K562 (cell line): ENCODE measurements around the gene TRIP10. TPM values are rescaled to one million over a fixed set of nuclear protein-coding genes. Genes with fewer than 3 reads are reported as not detected.

Experiments
- ATAC-seq: fragments of 200-7000 bp; cut with Tn5 transposase; 3 replicates; pipeline ENCODE4 v1.9.1; 2020; ENCODE audit warnings: moderate library complexity
- BruUV-seq: library from RNA; stranded (reverse); fragments of 400-500 nt; replicated peaks from 2 replicates; lab custom pipeline; 2021; lab: Mats Ljungman, UMichigan
- CTCF ChIA-PET: fragments of 300-600 bp; formaldehyde crosslinking; extraction: SDS; loops from one replicate; lab custom pipeline; 2021; ENCODE audit warnings: low intra/inter-chr PET ratio; lab: Yijun Ruan, JAX
- POLR2A ChIA-PET: fragments of 300-600, 350-650 bp; sonication (Branson Sonifier 250); formaldehyde crosslinking; extraction: SDS; loops from one replicate; lab custom pipeline; 2021; ENCODE audit warnings: antibody characterized with exemption, inconsistent platforms; lab: Yijun Ruan, JAX
- DNase-seq, 4 experiments: peaks; one replicate each; pipeline versions ENCODE4 v3.0.0 to v3.0.0-alpha.2; 2011 to 2018; ENCODE audit warnings: low spot score in 3 of 4, mixed read lengths in 3 of 4; ENCODE audit errors: extremely low read depth in 1 of 4
- FAIRE-seq: peaks from 2 replicates; lab custom pipeline; 2011; peaks lifted over from hg19 to GRCh38; lab: Jason Lieb, UNC
- H2AFZ ChIP-seq: 2 replicates; pipeline ENCODE4 v1.6.0; 2011; ENCODE audit warnings: low read depth, low read length, control low read depth, inconsistent platforms
- H3K27ac ChIP-seq: fragments of 200-600 bp; 3 replicates; pipeline ENCODE4 v1.8.0; 2011; ENCODE audit warnings: low read depth, mild to moderate bottlenecking, control low read depth, inconsistent platforms, low read length, moderate library complexity, mixed read lengths; ENCODE audit errors: extremely low read depth
- H3K27me3 ChIP-seq, 2 experiments: fragments of 300-600 bp in 1 of 2; 2 replicates in 1 of 2; 3 replicates in 1 of 2; pipeline versions ENCODE4 v1.6.0 to v1.8.0; 2011; ENCODE audit warnings: inconsistent platforms in 2 of 2, low read length in 2 of 2, mild to moderate bottlenecking in 1 of 2, mixed read lengths in 1 of 2, moderate library complexity in 1 of 2; ENCODE audit not compliant: control insufficient read depth in 2 of 2, insufficient read depth in 2 of 2
- H3K36me3 ChIP-seq: fragments of 300-600 bp; 3 replicates; pipeline ENCODE4 v1.8.0; 2011; ENCODE audit warnings: mild to moderate bottlenecking, low read length, inconsistent platforms; ENCODE audit not compliant: control insufficient read depth, insufficient read depth
- H3K4me1 ChIP-seq, 2 experiments: fragments of 200-600 bp in 1 of 2; replicated peaks in 1 of 2; 2 replicates in 1 of 2; 3 replicates in 1 of 2; pipeline versions ENCODE4 v1.5.1 to v1.8.0; 2011; ENCODE audit warnings: inconsistent platforms in 2 of 2, low read length in 2 of 2, mild to moderate bottlenecking in 1 of 2, mixed read lengths in 1 of 2, moderate library complexity in 1 of 2; ENCODE audit not compliant: control insufficient read depth in 2 of 2, insufficient read depth in 2 of 2
- H3K4me2 ChIP-seq: 2 replicates; pipeline ENCODE4 v1.6.1; 2011; ENCODE audit warnings: low read length, control low read depth, inconsistent platforms, mixed read lengths; ENCODE audit not compliant: insufficient read depth
- H3K4me3 ChIP-seq: fragments of 200-600 bp; sonication (generic), shearing (Covaris generic); 2 replicates; pipeline ENCODE4 v1.5.1; 2016; ENCODE audit warnings: control low read depth, inconsistent platforms
- H3K79me2 ChIP-seq: fragments of 200-600 bp; 3 replicates; pipeline ENCODE4 v1.8.0; 2011; ENCODE audit warnings: low read length, inconsistent platforms; ENCODE audit not compliant: control insufficient read depth, insufficient read depth
- H3K9ac ChIP-seq, 2 experiments: 2 replicates each; pipeline versions ENCODE4 v1.6.0 to v1.6.1; 2011; ENCODE audit warnings: low read depth in 2 of 2, low read length in 2 of 2, control low read depth in 1 of 2, inconsistent platforms in 1 of 2, mild to moderate bottlenecking in 1 of 2, mixed read lengths in 1 of 2; ENCODE audit not compliant: insufficient read depth in 1 of 2
- H3K9me1 ChIP-seq: one replicate; pipeline ENCODE4 v1.6.0; 2011; ENCODE audit warnings: inconsistent platforms, mild to moderate bottlenecking, low read length, moderate library complexity; ENCODE audit not compliant: control insufficient read depth, insufficient read depth
- H3K9me3 ChIP-seq: replicated peaks from 2 replicates; pipeline ENCODE4 v1.5.1; 2011; ENCODE audit warnings: low read depth, low read length, inconsistent platforms; ENCODE audit not compliant: control insufficient read depth, insufficient read depth
- H4K20me1 ChIP-seq: replicated peaks from 2 replicates; pipeline ENCODE4 v1.6.1; 2011; ENCODE audit warnings: low read length, inconsistent platforms, mixed read lengths; ENCODE audit not compliant: control insufficient read depth, insufficient read depth
- CBX2 ChIP-seq: fragments of 200-600 bp; sonication (generic); IDR thresholded peaks from one replicate; pipeline ENCODE4 v1.6.1; 2012; ENCODE audit warnings: mild to moderate bottlenecking, low read length, inconsistent platforms; ENCODE audit not compliant: insufficient read depth, poor library complexity, severe bottlenecking
- EHMT2 ChIP-seq: fragments of 450-650 bp; IDR thresholded peaks from 2 replicates; pipeline ENCODE4 v1.6.1; 2018; ENCODE audit warnings: antibody characterized with exemption
- GATAD2A ChIP-seq: fragments of 450-650 bp; IDR thresholded peaks from 2 replicates; pipeline ENCODE4 v1.6.1; 2017
- HINFP ChIP-seq: fragments of 450-650 bp; conservative IDR thresholded peaks from 2 replicates; pipeline ENCODE4 v1.6.1; 2016; ENCODE audit warnings: missing genetic modification characterization, low read depth, mild to moderate bottlenecking, control low read depth, missing compliant biosample characterization
- IRF1 ChIP-seq: sonication (generic); formaldehyde crosslinking; IDR thresholded peaks from 2 replicates; pipeline ENCODE4 v1.8.0; 2022; ENCODE audit warnings: missing genetic modification reagents, mild to moderate bottlenecking, borderline replicate concordance
- LEF1 ChIP-seq: fragments of 450-650 bp; IDR thresholded peaks from 2 replicates; pipeline ENCODE4 v1.6.1; 2016; ENCODE audit warnings: mild to moderate bottlenecking
- NUFIP1 ChIP-seq: fragments of 450-650 bp; IDR thresholded peaks from 2 replicates; pipeline ENCODE4 v1.6.1; 2018; ENCODE audit not compliant: partially characterized antibody
- XRCC3 ChIP-seq: fragments of 450-650 bp; IDR thresholded peaks from 2 replicates; pipeline ENCODE4 v1.6.1; 2017; ENCODE audit warnings: mild to moderate bottlenecking, moderate library complexity
- ZBTB49 ChIP-seq: sonication (generic); formaldehyde crosslinking; IDR thresholded peaks from 2 replicates; pipeline ENCODE4 v1.8.0; 2022; ENCODE audit warnings: missing genetic modification reagents, mild to moderate bottlenecking, borderline replicate concordance
- ZNF263 ChIP-seq: sonication (generic); formaldehyde crosslinking; IDR thresholded peaks from 2 replicates; pipeline ENCODE4 v1.8.0; 2022; ENCODE audit warnings: mild to moderate bottlenecking, missing genetic modification reagents, borderline replicate concordance
- ZNF274 ChIP-seq: IDR thresholded peaks from 2 replicates; pipeline ENCODE4 v1.6.1; 2011; ENCODE audit warnings: low read depth, mild to moderate bottlenecking, low read length, moderate library complexity, borderline replicate concordance
- ZNF609 ChIP-seq: sonication (generic); formaldehyde crosslinking; IDR thresholded peaks from 2 replicates; pipeline ENCODE4 v1.8.1; 2023; ENCODE audit warnings: missing genetic modification reagents, mild to moderate bottlenecking, borderline replicate concordance
- whole genome bisulfite sequencing: fragments of 100-300 bp; shearing (Covaris generic); methylation state at CpG from one replicate; pipeline ENCODE4 v1.1.6; 2016; ENCODE audit warnings: low coverage, mixed read lengths; ENCODE audit not compliant: insufficient coverage; ENCODE audit errors: missing lambda C conversion rate; 5-methylcytosine and 5-hydroxymethylcytosine counted together
- in situ Hi-C: fragments of 300-500 bp; cut with MboI; formaldehyde crosslinking; loops from 4 replicates; pipeline ENCODE4 v1.15.0; 2018; ENCODE audit warnings: inconsistent platforms, mixed read lengths
- intact Hi-C: fragments of 100-400 bp; cut with micrococcal nuclease; formaldehyde crosslinking; loops from 2 replicates; pipeline ENCODE4 v1.14.2; 2022
- polyA plus RNA-seq, 8 experiments: library from polyadenylated mRNA; depleted of rRNA in 4 of 8; stranded (reverse) in 5 of 8; unstranded in 3 of 8; fragments of >200 nt; fragmentation: Nextera tagmentation in 2 of 8; fragmentation: Illumina TruSeq in 1 of 8; extraction: Ambion mirVana in 2 of 8; extraction: Trizol in 1 of 8; gene quantifications; 2 replicates each; pipeline versions ENCODE4 v1.2.1 to v1.2.3, GENCODE V29; 2011 to 2014; ENCODE audit warnings: inconsistent platforms in 1 of 8, missing spikeins in 1 of 8
- total RNA-seq, 7 experiments: library from RNA; depleted of rRNA in 6 of 7; stranded (reverse); fragments of >200 nt in 6 of 7; fragmentation: Illumina TruSeq in 2 of 7; extraction: Trizol in 2 of 7; gene quantifications; 2 replicates each; pipeline versions ENCODE4 v1.2.1 to v1.2.3, GENCODE V29; 2011 to 2021; ENCODE audit warnings: low replicate concordance in 1 of 7

TRIP10 gene
- total and polyA plus RNA-seq, 9 of the 15 experiments (the other 6 are each of a cell fraction or from before 2014, with no cell fraction given) = 1.2 to 66.8 (median 36.1) TPM

- in situ Hi-C loops (no loop called here), intact Hi-C loops (no loop called here)
- BruUV-seq = no TSS peak
- Histone ChIP-seq H3K4me1 (peaks cover 36% of the 10 kb centered on the region in 2 experiments), H3K27me3 (peaks cover 0 to 3% of the 10 kb centered on the region in 2 experiments; a peak in 2 of 5 replicates), H3K9me3 (no peaks in the 10 kb centered on the region), H3K27ac (no peak overlapping the region; the same call in 1 of the 3 replicates), H3K9ac (no peak overlapping the region), H3K4me2 (peak overlapping the region; percentile 77), H3K9me1 (no peaks in the 10 kb centered on the region), H2AFZ (peak overlapping the region; percentile 96), H3K36me3 (no peaks in the 10 kb centered on the region), H3K79me2 (no peaks in the 10 kb centered on the region), H3K4me3 (0 out of 2 replicates have a peak overlapping the region, but pooled peaks have one; percentile 37), H4K20me1 (no peaks in the 10 kb centered on the region)
- ATAC-seq (no peak), FAIRE-seq (peak; percentile 94), DNase-seq (no peak)
- 21% methylated on average over 4 of the region's 4 CpGs for WGBS
- ChIA-PET POLR2A (interaction anchor here (0.6 kb wide), 1 partner anchor 523 kb away, joined by 4 read pairs; no protein-coding TSS in a partner anchor), CTCF (interaction anchor here (1.0 to 1.8 kb wide), 2 partner anchors 85 to 145 kb away, joined by 3 to 6 read pairs; no protein-coding TSS in a partner anchor)
- peak; percentile 89 for TF ChIP-seq EHMT2
- TF ChIP-seq ZNF263 (CRISPR knock-in tag) = peak; percentile 48; the same call in 1 of the 2 replicates
- TF ChIP-seq XRCC3 = no peak
- peak; percentile 90 for TF ChIP-seq NUFIP1
- TF ChIP-seq GATAD2A = peak; percentile 46; the same call in 1 of the 2 replicates
- TF ChIP-seq ZNF609 (CRISPR knock-in tag) = peak; percentile 100
- no peak for TF ChIP-seq ZNF274
- no peak for TF ChIP-seq HINFP (tag)
- peak; percentile 97; the same call in 1 of the 2 replicates for TF ChIP-seq ZBTB49
- TF ChIP-seq CBX2 = no peak
- no peak for TF ChIP-seq IRF1 (CRISPR knock-in tag)
- peak; percentile 90 for TF ChIP-seq LEF1
Measured at GRCh38 chr19:6717441-6717971, 22.0 kb upstream of the TRIP10 start.
